IMR-90 (cell line): ENCODE data around the gene OSBPL8. TPM values are rescaled to one million over a fixed set of nuclear protein-coding genes. Genes with fewer than 3 reads are reported as not detected.

Experiments
- ATAC-seq: fragments of 200-7000 bp; cut with Tn5 transposase; 2 replicates; pipeline ENCODE4 v1.9.1; 2020; ENCODE audit warnings: low read depth, mild to moderate bottlenecking, moderate library complexity
- BruUV-seq: library from RNA; stranded (reverse); fragments of 400-500 nt; replicated peaks from 2 replicates; lab custom pipeline; 2021; lab: Mats Ljungman, UMichigan
- CTCF ChIA-PET: fragments of 300-600 bp; formaldehyde crosslinking; extraction: SDS; loops from one replicate; lab custom pipeline; 2021; ENCODE audit warnings: antibody characterized with exemption; lab: Yijun Ruan, JAX
- POLR2A ChIA-PET: fragments of 300-600 bp; sonication (Branson Sonifier 250); formaldehyde crosslinking; loops from one replicate; lab custom pipeline; 2022; ENCODE audit warnings: antibody characterized with exemption; ENCODE audit not compliant: unreplicated experiment; lab: Charles Lee
- DNase-seq: peaks from one replicate; pipeline ENCODE4 v3.0.0; 2013
- H2AFZ ChIP-seq: replicated peaks from 2 replicates; pipeline ENCODE3; 2013; ENCODE audit warnings: low read length, mild to moderate bottlenecking; ENCODE audit not compliant: poor library complexity
- H2AK5ac ChIP-seq: 2 replicates; pipeline ENCODE4 v1.6.1; 2013; ENCODE audit warnings: low read depth, low read length, inconsistent platforms
- H2AK9ac ChIP-seq: replicated peaks from 2 replicates; pipeline ENCODE3; 2013; ENCODE audit warnings: mild to moderate bottlenecking, low read depth, low read length, moderate library complexity; ENCODE audit not compliant: poor library complexity
- H2BK120ac ChIP-seq: 2 replicates; pipeline ENCODE4 v1.6.1; 2013; ENCODE audit warnings: low read depth, low read length, inconsistent platforms
- H2BK15ac ChIP-seq: 3 replicates; pipeline ENCODE4 v1.6.1; 2013; ENCODE audit warnings: low read depth, low read length, inconsistent platforms
- H2BK20ac ChIP-seq: 2 replicates; pipeline ENCODE4 v1.6.1; 2013; ENCODE audit warnings: low read depth, mild to moderate bottlenecking, inconsistent platforms, low read length, moderate library complexity
- H2BK5ac ChIP-seq: 2 replicates; pipeline ENCODE4 v1.6.1; 2013; ENCODE audit warnings: mild to moderate bottlenecking, low read depth, low read length, inconsistent platforms; ENCODE audit not compliant: poor library complexity, severe bottlenecking
- H3K14ac ChIP-seq: replicated peaks from 2 replicates; pipeline ENCODE4 v1.6.1; 2013; ENCODE audit warnings: low read depth, low read length, inconsistent platforms
- H3K18ac ChIP-seq: 2 replicates; pipeline ENCODE4 v1.6.1; 2013; ENCODE audit warnings: low read depth, low read length, control low read depth
- H3K23ac ChIP-seq: 2 replicates; pipeline ENCODE4 v1.6.1; 2013; ENCODE audit warnings: low read depth, low read length, inconsistent platforms
- H3K27ac ChIP-seq: 2 replicates; pipeline ENCODE4 v1.5.1; 2013; ENCODE audit warnings: mild to moderate bottlenecking, control low read depth, low read length; ENCODE audit not compliant: insufficient read depth
- H3K27me3 ChIP-seq: 2 replicates; pipeline ENCODE4 v1.6.1; 2013; ENCODE audit warnings: low read length; ENCODE audit not compliant: control insufficient read depth, insufficient read depth
- H3K36me3 ChIP-seq: 2 replicates; pipeline ENCODE4 v1.6.1; 2013; ENCODE audit warnings: low read length, mixed read lengths; ENCODE audit not compliant: control insufficient read depth, insufficient read depth
- H3K4ac ChIP-seq: 2 replicates; pipeline ENCODE4 v1.6.1; 2013; ENCODE audit warnings: low read depth, low read length, inconsistent platforms
- H3K4me1 ChIP-seq: 2 replicates; pipeline ENCODE4 v1.6.1; 2013; ENCODE audit warnings: low read length, mixed read lengths; ENCODE audit not compliant: control insufficient read depth, insufficient read depth
- H3K4me2 ChIP-seq: 2 replicates; pipeline ENCODE4 v1.6.1; 2013; ENCODE audit warnings: low read depth, mild to moderate bottlenecking, control low read depth, low read length, moderate library complexity
- H3K4me3 ChIP-seq: 2 replicates; pipeline ENCODE4 v1.5.1; 2013; ENCODE audit warnings: low read depth, mild to moderate bottlenecking, control low read depth, low read length, moderate library complexity; ENCODE audit not compliant: insufficient read depth
- H3K56ac ChIP-seq: 2 replicates; pipeline ENCODE4 v1.6.1; 2013; ENCODE audit warnings: low read length, inconsistent platforms; ENCODE audit not compliant: insufficient read depth; ENCODE audit errors: extremely low read depth
- H3K79me1 ChIP-seq, 2 experiments: 2 replicates each; pipeline ENCODE4 v1.6.1; 2013; ENCODE audit warnings: low read length in 2 of 2, inconsistent platforms in 1 of 2, low read depth in 1 of 2
- H3K9ac ChIP-seq: 2 replicates; pipeline ENCODE4 v1.6.1; 2013; ENCODE audit warnings: low read depth, low read length, control low read depth
- H3K9me1 ChIP-seq: 2 replicates; pipeline ENCODE4 v1.6.1; 2013; ENCODE audit warnings: low read length, inconsistent platforms; ENCODE audit not compliant: insufficient read depth
- H3K9me3 ChIP-seq: 2 replicates; pipeline ENCODE4 v1.6.1; 2013; ENCODE audit warnings: low read length; ENCODE audit not compliant: control insufficient read depth, insufficient read depth
- H4K20me1 ChIP-seq: 2 replicates; pipeline ENCODE4 v1.6.1; 2013; ENCODE audit warnings: low read length, inconsistent platforms; ENCODE audit not compliant: insufficient read depth
- H4K5ac ChIP-seq: 2 replicates; pipeline ENCODE4 v1.6.1; 2013; ENCODE audit warnings: mild to moderate bottlenecking, low read depth, low read length, control low read depth
- H4K8ac ChIP-seq, 2 experiments: 2 replicates each; pipeline ENCODE4 v1.6.1; 2013; ENCODE audit warnings: low read depth in 2 of 2, low read length in 2 of 2, control low read depth in 1 of 2, inconsistent platforms in 1 of 2
- H4K91ac ChIP-seq: 2 replicates; pipeline ENCODE4 v1.6.1; 2013; ENCODE audit warnings: low read depth, low read length, inconsistent platforms; ENCODE audit not compliant: insufficient read depth
- BHLHE40 ChIP-seq: fragments of 150-350 bp; IDR thresholded peaks from 2 replicates; pipeline ENCODE4 v1.6.1; 2016; ENCODE audit warnings: mild to moderate bottlenecking, low read depth, low read length
- CEBPB ChIP-seq: IDR thresholded peaks from 2 replicates; pipeline ENCODE4 v1.6.1; 2012; ENCODE audit warnings: low read depth, low read length, improper control_type of control experiment
- CHD1 ChIP-seq: IDR thresholded peaks from 2 replicates; pipeline ENCODE4 v1.6.1; 2012; ENCODE audit warnings: low read depth, low read length, improper control_type of control experiment
- FOS ChIP-seq: fragments of 150-350 bp; IDR thresholded peaks from 2 replicates; pipeline ENCODE4 v1.6.1; 2016; ENCODE audit warnings: low read depth, low read length
- MAFK ChIP-seq: IDR thresholded peaks from 2 replicates; pipeline ENCODE4 v1.6.1; 2012; ENCODE audit warnings: low read depth, low read length, improper control_type of control experiment
- MAZ ChIP-seq: IDR thresholded peaks from 2 replicates; pipeline ENCODE4 v1.6.1; 2012; ENCODE audit warnings: low read depth, mild to moderate bottlenecking, low read length, improper control_type of control experiment, moderate library complexity, borderline replicate concordance
- MXI1 ChIP-seq: IDR thresholded peaks from 2 replicates; pipeline ENCODE4 v1.6.1; 2012; ENCODE audit warnings: low read depth, mild to moderate bottlenecking, low read length, moderate library complexity, borderline replicate concordance
- NFE2L2 ChIP-seq: fragments of 150-350 bp; IDR thresholded peaks from 2 replicates; pipeline ENCODE4 v1.6.1; 2016; ENCODE audit warnings: low read depth, mild to moderate bottlenecking, low read length
- POLR2A ChIP-seq: IDR thresholded peaks from 2 replicates; pipeline ENCODE4 v1.6.1; 2012; ENCODE audit warnings: mild to moderate bottlenecking, low read depth, low read length
- RAD21 ChIP-seq: IDR thresholded peaks from 2 replicates; pipeline ENCODE4 v1.6.1; 2012; ENCODE audit warnings: low read length, improper control_type of control experiment
- RCOR1 ChIP-seq: IDR thresholded peaks from 2 replicates; pipeline ENCODE4 v1.6.1; 2012; ENCODE audit warnings: mild to moderate bottlenecking, low read length, improper control_type of control experiment; ENCODE audit not compliant: insufficient replicate concordance
- RFX5 ChIP-seq: IDR thresholded peaks from 2 replicates; pipeline ENCODE4 v1.8.0; 2012; ENCODE audit warnings: low read depth, mild to moderate bottlenecking, low read length, moderate library complexity
- SMC3 ChIP-seq: fragments of 150-350 bp; IDR thresholded peaks from 2 replicates; pipeline ENCODE4 v1.6.1; 2016; ENCODE audit warnings: low read depth, mild to moderate bottlenecking, antibody characterized with exemption, low read length, moderate library complexity
- WGBS, 2 experiments: methylation state at CpG; one replicate each; pipeline versions ENCODE4 v1.1.5 to v1.1.7; 2013; ENCODE audit warnings: missing lambda C conversion rate in 2 of 2; ENCODE audit not compliant: insufficient read length in 1 of 2; ENCODE audit errors: extremely low coverage in 2 of 2; 5-methylcytosine and 5-hydroxymethylcytosine counted together
- dilution Hi-C: fragments of 300-500 bp; cut with HindIII; formaldehyde crosslinking; loops from one replicate; pipeline ENCODE4 v1.14.3; 2018; ENCODE audit warnings: low sequenced_read_pairs; ENCODE audit not compliant: unreplicated experiment
- in situ Hi-C: fragments of 300-500 bp; cut with MboI; formaldehyde crosslinking; loops from 3 replicates; pipeline ENCODE4 v1.14.3; 2019; ENCODE audit warnings: low sequenced_read_pairs, inconsistent platforms, mixed read lengths
- intact Hi-C: fragments of 100-400 bp; cut with micrococcal nuclease; formaldehyde crosslinking; loops from 2 replicates; pipeline ENCODE4 v1.10.0; 2022
- polyA plus RNA-seq, 3 experiments: library from polyadenylated mRNA; depleted of rRNA; stranded (reverse); fragments of >200 nt; gene quantifications; 2 replicates each; pipeline ENCODE4 v1.2.3, GENCODE V29; 2012; ENCODE audit warnings: low replicate concordance in 1 of 3
- total RNA-seq: library from RNA; depleted of rRNA; stranded (reverse); fragments of >200 nt; gene quantifications from 2 replicates; pipeline ENCODE4 v1.2.3, GENCODE V29; 2012
- TF ChIP-seq, protein P1 (sequence below): fragments of 150-350 bp; IDR thresholded peaks from 2 replicates; pipeline ENCODE4 v1.6.1; 2016; ENCODE audit warnings: low read depth, mild to moderate bottlenecking, low read length, moderate library complexity, borderline replicate concordance
- TF ChIP-seq, protein P2 (sequence below): conservative IDR thresholded peaks from 2 replicates; pipeline ENCODE4 v1.5.1; 2012; ENCODE audit warnings: mild to moderate bottlenecking, low read depth, low read length, improper control_type of control experiment
- TF ChIP-seq, protein P3 (sequence below): fragments of 150-350 bp; IDR thresholded peaks from 2 replicates; pipeline ENCODE4 v1.6.1; 2017; ENCODE audit warnings: mild to moderate bottlenecking, antibody characterized with exemption, low read length, low read depth

OSBPL8 gene
- total and polyA plus RNA-seq, 2 of the 4 experiments (the other 2 are of a cell fraction), result 17.8 to 24.2 TPM

DNA sequence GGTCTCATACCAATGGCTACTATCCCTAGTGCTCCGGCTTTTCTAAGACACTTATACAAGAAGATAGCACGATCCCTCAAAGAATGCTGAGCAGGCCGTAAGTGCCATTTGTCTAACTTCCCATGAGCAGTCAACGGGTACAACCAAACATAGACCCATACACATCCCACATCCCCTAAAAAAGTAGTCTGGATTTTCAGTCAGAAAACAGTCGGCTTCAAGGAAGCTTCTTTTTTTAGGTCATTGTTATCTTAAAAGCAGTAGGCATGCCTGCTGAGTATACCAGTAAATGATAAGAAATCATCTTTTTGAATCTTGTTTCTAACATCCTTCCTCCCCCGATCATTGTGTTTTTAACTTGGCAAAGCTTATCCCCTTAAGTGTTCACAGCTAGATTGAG, 19.8 kb downstream of the OSBPL8 start:
- ATAC-seq, result no peak
- peaks cover 14% of the 10 kb centered on the region for H4K20me1 ChIP-seq
- dilution Hi-C loops, result no loop called here

More for the DNA sequence above, 19.8 kb downstream of the OSBPL8 start:
- H3K9ac ChIP-seq, result no peak overlapping the region
- WGBS, 2 experiments, result 88% methylated on average over 1 of the region's 6 CpGs; no CpG with 5 or more reads in 1 of the 2 experiments
- in situ Hi-C loops, result no loop called here
- no peak overlapping the region for H2AK9ac ChIP-seq
- H4K91ac ChIP-seq, result no peak overlapping the region
- no peak overlapping the region for H4K8ac ChIP-seq
- H3K4me3 ChIP-seq, result no peak overlapping the region
- peaks cover 22 to 44% of the 10 kb centered on the region in 2 experiments for H3K79me1 ChIP-seq
- POLR2A ChIA-PET, result no interaction called here
- H3K14ac ChIP-seq, result no peak overlapping the region
- peaks cover 1% of the 10 kb centered on the region; the same call in 1 of the 2 replicates for H3K4me1 ChIP-seq
- H3K23ac ChIP-seq, result no peak overlapping the region
- no peak overlapping the region for H2BK5ac ChIP-seq
- no peak overlapping the region for H3K4me2 ChIP-seq
- no peak overlapping the region for H2BK15ac ChIP-seq
- no peak overlapping the region for H3K27ac ChIP-seq
- H3K4ac ChIP-seq, result no peak overlapping the region
- no peak for DNase-seq
- H4K5ac ChIP-seq, result no peak overlapping the region
- no peaks in the 10 kb centered on the region for H3K36me3 ChIP-seq
- BruUV-seq, result no TSS peak
- H3K9me1 ChIP-seq, result 0 out of 2 replicates have a peak, but pooled peaks cover 3% of the 10 kb centered on the region
- no peak overlapping the region for H2AFZ ChIP-seq
- TF ChIP-seq RCOR1, result no peak
- TF ChIP-seq SMC3, result no peak
- no peak for TF ChIP-seq MAZ
- no peak for TF ChIP-seq MAFK
- TF ChIP-seq, protein P1, sequence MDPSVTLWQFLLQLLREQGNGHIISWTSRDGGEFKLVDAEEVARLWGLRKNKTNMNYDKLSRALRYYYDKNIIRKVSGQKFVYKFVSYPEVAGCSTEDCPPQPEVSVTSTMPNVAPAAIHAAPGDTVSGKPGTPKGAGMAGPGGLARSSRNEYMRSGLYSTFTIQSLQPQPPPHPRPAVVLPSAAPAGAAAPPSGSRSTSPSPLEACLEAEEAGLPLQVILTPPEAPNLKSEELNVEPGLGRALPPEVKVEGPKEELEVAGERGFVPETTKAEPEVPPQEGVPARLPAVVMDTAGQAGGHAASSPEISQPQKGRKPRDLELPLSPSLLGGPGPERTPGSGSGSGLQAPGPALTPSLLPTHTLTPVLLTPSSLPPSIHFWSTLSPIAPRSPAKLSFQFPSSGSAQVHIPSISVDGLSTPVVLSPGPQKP, result no peak
- TF ChIP-seq NFE2L2, result no peak
- no peak for TF ChIP-seq MXI1
- TF ChIP-seq RFX5, result no peak
- TF ChIP-seq, protein P2, sequence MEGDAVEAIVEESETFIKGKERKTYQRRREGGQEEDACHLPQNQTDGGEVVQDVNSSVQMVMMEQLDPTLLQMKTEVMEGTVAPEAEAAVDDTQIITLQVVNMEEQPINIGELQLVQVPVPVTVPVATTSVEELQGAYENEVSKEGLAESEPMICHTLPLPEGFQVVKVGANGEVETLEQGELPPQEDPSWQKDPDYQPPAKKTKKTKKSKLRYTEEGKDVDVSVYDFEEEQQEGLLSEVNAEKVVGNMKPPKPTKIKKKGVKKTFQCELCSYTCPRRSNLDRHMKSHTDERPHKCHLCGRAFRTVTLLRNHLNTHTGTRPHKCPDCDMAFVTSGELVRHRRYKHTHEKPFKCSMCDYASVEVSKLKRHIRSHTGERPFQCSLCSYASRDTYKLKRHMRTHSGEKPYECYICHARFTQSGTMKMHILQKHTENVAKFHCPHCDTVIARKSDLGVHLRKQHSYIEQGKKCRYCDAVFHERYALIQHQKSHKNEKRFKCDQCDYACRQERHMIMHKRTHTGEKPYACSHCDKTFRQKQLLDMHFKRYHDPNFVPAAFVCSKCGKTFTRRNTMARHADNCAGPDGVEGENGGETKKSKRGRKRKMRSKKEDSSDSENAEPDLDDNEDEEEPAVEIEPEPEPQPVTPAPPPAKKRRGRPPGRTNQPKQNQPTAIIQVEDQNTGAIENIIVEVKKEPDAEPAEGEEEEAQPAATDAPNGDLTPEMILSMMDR, result no peak
- TF ChIP-seq CHD1, result no peak
- TF ChIP-seq, protein P3, sequence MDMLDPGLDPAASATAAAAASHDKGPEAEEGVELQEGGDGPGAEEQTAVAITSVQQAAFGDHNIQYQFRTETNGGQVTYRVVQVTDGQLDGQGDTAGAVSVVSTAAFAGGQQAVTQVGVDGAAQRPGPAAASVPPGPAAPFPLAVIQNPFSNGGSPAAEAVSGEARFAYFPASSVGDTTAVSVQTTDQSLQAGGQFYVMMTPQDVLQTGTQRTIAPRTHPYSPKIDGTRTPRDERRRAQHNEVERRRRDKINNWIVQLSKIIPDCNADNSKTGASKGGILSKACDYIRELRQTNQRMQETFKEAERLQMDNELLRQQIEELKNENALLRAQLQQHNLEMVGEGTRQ, result no peak
- no peak for TF ChIP-seq BHLHE40
- TF ChIP-seq FOS, result no peak
- TF ChIP-seq CEBPB, result no peak
- no peak for TF ChIP-seq POLR2A
- TF ChIP-seq RAD21, result no peak
- H3K56ac ChIP-seq, result no peak overlapping the region
- intact Hi-C loops, result no loop called here
- no peaks in the 10 kb centered on the region for H3K9me3 ChIP-seq
- no peak overlapping the region for H3K18ac ChIP-seq
- no peak overlapping the region for H2AK5ac ChIP-seq
- no peak overlapping the region for H2BK120ac ChIP-seq
- CTCF ChIA-PET, result no interaction called here
- H2BK20ac ChIP-seq, result no peak overlapping the region
- no peaks in the 10 kb centered on the region for H3K27me3 ChIP-seq
